ENCODE results near the gene PSD. TPM values are rescaled to one million over a fixed set of nuclear protein-coding genes. Genes with fewer than 3 reads are reported as not detected.

The PSD gene
- total and polyA plus RNA-seq, 4 donors = 32.7 to 151 (median 85.7) TPM

DNA sequence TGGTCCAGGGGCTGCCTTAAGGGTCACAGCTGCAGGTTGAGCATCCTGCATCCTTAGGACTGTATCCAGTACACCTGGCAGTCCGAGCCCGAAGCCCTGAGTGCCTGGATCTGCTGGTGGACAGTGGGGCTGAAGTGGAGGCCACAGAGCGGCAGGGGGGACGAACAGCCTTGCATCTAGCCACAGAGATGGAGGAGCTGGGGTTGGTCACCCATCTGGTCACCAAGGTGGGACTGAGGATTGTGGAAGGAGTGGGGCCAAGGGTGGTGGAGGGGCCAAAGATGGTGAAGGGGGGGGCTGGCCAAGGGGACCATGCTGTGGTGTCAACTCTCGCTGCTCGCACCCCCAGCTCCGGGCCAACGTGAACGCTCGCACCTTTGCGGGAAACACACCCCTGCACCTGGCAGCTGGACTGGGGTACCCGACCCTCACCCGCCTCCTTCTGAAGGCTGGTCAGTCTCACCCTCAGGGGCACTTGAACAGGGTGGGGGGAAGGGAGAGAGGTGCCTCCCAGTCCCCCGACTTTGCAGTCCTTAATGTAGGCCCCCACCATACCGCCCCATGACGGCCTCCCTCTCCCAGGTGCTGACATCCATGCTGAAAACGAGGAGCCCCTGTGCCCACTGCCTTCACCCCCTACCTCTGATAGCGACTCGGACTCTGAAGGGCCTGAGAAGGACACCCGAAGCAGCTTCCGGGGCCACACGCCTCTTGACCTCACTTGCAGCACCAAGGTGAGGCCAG, 17.8 kb downstream of the PSD start:
- no peaks in the 10 kb centered on the region for H3K27me3 ChIP-seq (ENCODE audit: control insufficient read depth, insufficient read depth, low read length)
- no peak for DNase-seq (ENCODE audit: low read depth in 4 of 6, low spot score in 6 of 6)
- no peak overlapping the region for H3K27ac ChIP-seq (ENCODE audit: low read depth, low read length)
- H3K36me3 ChIP-seq (ENCODE audit: control insufficient read depth, insufficient read depth, low read length) = peaks cover 75% of the 10 kb centered on the region
- H3K9me3 ChIP-seq (ENCODE audit: control insufficient read depth, insufficient read depth, low read length) = no peaks in the 10 kb centered on the region
- H3K4me1 ChIP-seq (ENCODE audit: control insufficient read depth, insufficient read depth, low read length) = peaks cover 28% of the 10 kb centered on the region
- 93% methylated on average over 21 of the region's 22 CpGs for WGBS (ENCODE audit: insufficient coverage)
- no peak overlapping the region for H3K4me3 ChIP-seq (ENCODE audit: low read depth, low read length)

DNA sequence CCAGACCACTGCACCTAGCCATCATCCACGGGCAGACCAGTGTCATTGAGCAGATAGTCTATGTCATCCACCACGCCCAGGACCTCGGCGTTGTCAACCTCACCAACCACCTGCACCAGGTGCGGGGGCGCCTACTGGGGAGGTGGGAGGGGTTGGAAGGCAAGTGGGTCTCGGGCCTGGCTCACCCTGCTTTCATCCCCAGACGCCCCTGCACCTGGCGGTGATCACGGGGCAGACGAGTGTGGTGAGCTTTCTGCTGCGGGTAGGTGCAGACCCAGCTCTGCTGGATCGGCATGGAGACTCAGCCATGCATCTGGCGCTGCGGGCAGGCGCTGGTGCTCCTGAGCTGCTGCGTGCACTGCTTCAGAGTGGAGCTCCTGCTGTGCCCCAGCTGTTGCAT, 18.5 kb downstream of the PSD start:
- H3K4me3 ChIP-seq (ENCODE audit: low read depth, low read length) = peak overlapping the region; percentile 52
- H3K9me3 ChIP-seq (ENCODE audit: control insufficient read depth, insufficient read depth, low read length) = no peaks in the 10 kb centered on the region
- H3K27ac ChIP-seq (ENCODE audit: low read depth, low read length) = no peak overlapping the region
- peaks cover 3% of the 10 kb centered on the region for H3K27me3 ChIP-seq (ENCODE audit: control insufficient read depth, insufficient read depth, low read length)
- no peak for DNase-seq (ENCODE audit: low read depth in 4 of 6, low spot score in 6 of 6)
- H3K36me3 ChIP-seq (ENCODE audit: control insufficient read depth, insufficient read depth, low read length) = peaks cover 68% of the 10 kb centered on the region
- 87% methylated on average over 11 of the region's 17 CpGs for whole genome bisulfite sequencing (ENCODE audit: insufficient coverage)
- peaks cover 35% of the 10 kb centered on the region for H3K4me1 ChIP-seq (ENCODE audit: control insufficient read depth, insufficient read depth, low read length)

DNA sequence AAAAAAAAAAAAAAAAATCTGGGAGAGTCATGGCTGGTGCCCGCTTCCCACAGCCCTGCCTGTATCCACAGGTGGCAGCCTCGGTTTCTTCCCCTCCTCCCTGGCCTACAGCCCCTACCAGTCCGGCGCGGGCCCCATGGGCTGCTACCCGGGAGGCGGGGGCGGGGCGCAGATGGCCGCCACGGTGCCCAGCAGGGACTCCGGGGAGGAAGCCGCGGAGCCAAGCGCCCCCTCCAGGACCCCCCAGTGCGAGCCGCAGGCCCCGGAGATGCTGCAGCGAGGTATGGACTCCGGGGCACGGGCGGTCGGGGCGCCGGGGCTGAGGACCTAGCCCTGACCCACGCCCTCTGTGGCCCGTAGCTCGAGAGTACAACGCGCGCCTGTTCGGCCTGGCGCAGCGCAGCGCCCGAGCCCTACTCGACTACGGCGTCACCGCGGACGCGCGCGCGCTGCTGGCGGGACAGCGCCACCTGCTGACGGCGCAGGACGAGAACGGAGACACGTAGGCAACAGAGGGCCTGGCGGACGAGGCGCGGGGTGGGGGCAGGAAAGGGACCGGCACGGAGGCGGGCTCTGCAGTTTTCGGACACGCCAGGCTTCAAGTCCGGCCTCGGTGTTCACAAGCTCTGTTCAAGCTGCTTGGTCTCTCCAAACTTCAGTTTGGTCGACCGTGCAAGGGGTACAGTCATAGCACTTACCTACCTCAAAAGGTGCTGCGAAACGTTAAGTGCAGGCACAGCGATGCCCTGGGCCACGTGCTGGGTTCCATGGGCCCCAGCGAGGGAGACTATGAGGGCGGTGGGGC, 19.2 kb downstream of the PSD start:
- 3% methylated on average over 69 of the region's 72 CpGs for WGBS (ENCODE audit: insufficient coverage)
- Histone ChIP-seq H3K4me1 (ENCODE audit: control insufficient read depth, insufficient read depth, low read length) (peaks cover 41% of the 10 kb centered on the region), H3K36me3 (ENCODE audit: control insufficient read depth, insufficient read depth, low read length) (peaks cover 62% of the 10 kb centered on the region), H3K4me3 (ENCODE audit: low read depth, low read length) (peak overlapping the region; percentile 52), H3K27ac (ENCODE audit: low read depth, low read length) (peak overlapping the region; percentile 78), H3K9me3 (ENCODE audit: control insufficient read depth, insufficient read depth, low read length) (no peaks in the 10 kb centered on the region), H3K27me3 (ENCODE audit: control insufficient read depth, insufficient read depth, low read length) (peaks cover 3% of the 10 kb centered on the region)
- peak in 3 of 6 donors; percentile 81 to 95 (median 92) for DNase-seq (ENCODE audit: low read depth in 4 of 6, low spot score in 6 of 6)

DNA sequence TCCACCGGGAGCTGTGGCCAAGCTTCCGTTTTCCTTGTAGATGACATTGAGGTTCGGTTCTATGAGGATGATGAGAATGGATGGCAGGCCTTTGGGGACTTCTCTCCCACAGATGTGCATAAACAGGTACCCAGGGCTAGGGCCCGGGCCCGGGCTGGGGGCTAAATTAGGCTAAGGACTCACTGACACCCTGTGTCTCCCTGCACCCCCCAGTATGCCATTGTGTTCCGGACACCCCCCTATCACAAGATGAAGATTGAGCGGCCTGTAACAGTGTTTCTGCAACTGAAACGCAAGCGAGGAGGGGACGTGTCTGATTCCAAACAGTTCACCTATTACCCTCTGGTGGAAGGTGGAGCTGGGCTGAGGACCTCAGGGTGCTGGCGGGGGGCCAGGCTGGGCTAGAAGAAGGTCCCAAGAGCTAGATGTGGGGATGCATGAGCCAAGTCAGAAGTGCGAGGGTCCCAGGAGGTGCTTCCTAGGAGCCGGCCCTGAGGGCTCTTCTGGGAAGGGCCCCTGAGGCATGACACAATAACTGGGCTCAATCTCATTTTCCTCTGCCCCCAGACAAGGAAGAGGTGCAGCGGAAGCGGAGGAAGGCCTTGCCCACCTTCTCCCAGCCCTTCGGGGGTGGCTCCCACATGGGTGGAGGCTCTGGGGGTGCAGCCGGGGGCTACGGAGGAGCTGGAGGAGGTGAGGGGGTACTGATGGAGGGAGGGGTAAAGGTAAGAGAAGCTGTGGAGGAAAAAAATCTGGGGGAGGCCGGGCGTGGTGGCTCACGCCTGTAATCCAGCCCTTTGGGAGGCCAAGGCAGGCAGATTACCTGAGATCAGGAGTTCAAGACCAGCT, 20.2 kb downstream of the PSD start:
- Histone ChIP-seq H3K4me1 (ENCODE audit: control insufficient read depth, insufficient read depth, low read length) (peaks cover 51% of the 10 kb centered on the region), H3K9me3 (ENCODE audit: control insufficient read depth, insufficient read depth, low read length) (no peaks in the 10 kb centered on the region), H3K4me3 (ENCODE audit: low read depth, low read length) (peak overlapping the region; percentile 52), H3K27ac (ENCODE audit: low read depth, low read length) (peak overlapping the region; percentile 78), H3K27me3 (ENCODE audit: control insufficient read depth, insufficient read depth, low read length) (peaks cover 3% of the 10 kb centered on the region), H3K36me3 (ENCODE audit: control insufficient read depth, insufficient read depth, low read length) (peaks cover 51% of the 10 kb centered on the region)
- no peak for DNase-seq (ENCODE audit: low read depth in 4 of 6, low spot score in 6 of 6)
- WGBS (ENCODE audit: insufficient coverage) = 93% methylated on average over 13 of the region's 21 CpGs

DNA sequence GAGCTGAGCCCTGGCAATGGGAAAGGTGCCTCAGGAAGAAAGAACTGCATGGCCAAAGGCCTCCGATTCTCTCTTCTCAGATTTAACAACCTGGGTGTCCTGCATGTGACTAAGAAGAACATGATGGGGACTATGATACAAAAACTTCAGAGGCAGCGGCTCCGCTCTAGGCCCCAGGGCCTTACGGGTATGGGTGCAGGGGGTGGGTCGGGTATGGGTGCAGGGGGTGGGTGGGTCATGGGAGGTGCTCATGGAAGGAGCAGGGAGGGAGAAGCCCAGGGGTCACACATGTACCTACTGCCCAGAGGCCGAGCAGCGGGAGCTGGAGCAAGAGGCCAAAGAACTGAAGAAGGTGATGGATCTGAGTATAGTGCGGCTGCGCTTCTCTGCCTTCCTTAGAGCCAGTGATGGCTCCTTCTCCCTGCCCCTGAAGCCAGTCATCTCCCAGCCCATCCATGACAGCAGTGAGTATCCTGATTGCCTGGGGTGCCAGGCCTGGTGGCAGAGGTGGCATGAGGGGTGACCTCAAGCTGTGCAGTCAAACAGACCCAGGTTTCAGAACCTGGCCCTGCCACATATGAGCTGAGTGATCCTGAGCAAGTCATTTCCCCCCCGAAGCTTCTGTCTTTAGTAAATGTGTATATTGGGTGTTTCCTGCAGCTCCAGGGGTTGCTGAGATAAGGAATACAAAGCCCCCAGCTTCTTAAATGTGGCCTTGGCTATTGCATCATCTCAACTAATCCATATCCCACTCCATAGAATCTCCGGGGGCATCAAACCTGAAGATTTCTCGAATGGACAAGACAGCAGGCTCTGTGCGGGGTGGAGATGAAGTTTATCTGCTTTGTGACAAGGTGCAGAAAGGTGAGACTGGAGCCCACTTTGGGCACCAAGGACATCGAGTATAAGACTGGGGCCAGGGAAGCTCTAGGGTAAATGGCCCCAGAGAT, 21.1 kb downstream of the PSD start:
- Histone ChIP-seq H3K4me3 (ENCODE audit: low read depth, low read length) (no peak overlapping the region), H3K27ac (ENCODE audit: low read depth, low read length) (no peak overlapping the region), H3K4me1 (ENCODE audit: control insufficient read depth, insufficient read depth, low read length) (peaks cover 52% of the 10 kb centered on the region), H3K36me3 (ENCODE audit: control insufficient read depth, insufficient read depth, low read length) (peaks cover 43% of the 10 kb centered on the region), H3K27me3 (ENCODE audit: control insufficient read depth, insufficient read depth, low read length) (peaks cover 3% of the 10 kb centered on the region), H3K9me3 (ENCODE audit: control insufficient read depth, insufficient read depth, low read length) (no peaks in the 10 kb centered on the region)
- no peak for DNase-seq (ENCODE audit: low read depth in 4 of 6, low spot score in 6 of 6)
- WGBS (ENCODE audit: insufficient coverage) = 92% methylated on average over 7 of the region's 14 CpGs

DNA sequence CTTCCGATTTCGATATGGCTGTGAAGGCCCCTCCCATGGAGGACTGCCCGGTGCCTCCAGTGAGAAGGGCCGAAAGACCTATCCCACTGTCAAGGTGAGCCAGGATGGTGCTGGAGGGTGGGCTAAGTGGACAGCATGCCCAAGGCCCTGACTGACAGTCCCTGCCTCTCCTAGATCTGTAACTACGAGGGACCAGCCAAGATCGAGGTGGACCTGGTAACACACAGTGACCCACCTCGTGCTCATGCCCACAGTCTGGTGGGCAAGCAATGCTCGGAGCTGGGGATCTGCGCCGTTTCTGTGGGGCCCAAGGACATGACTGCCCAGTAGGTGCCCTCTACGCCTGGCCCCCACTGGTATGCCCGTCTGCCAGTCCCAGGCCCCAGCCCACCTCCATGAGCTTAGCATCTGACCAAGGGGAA, 21.8 kb downstream of the PSD start:
- Histone ChIP-seq H3K9me3 (ENCODE audit: control insufficient read depth, insufficient read depth, low read length) (no peaks in the 10 kb centered on the region), H3K4me1 (ENCODE audit: control insufficient read depth, insufficient read depth, low read length) (peaks cover 52% of the 10 kb centered on the region), H3K36me3 (ENCODE audit: control insufficient read depth, insufficient read depth, low read length) (peaks cover 36% of the 10 kb centered on the region), H3K27me3 (ENCODE audit: control insufficient read depth, insufficient read depth, low read length) (peaks cover 3% of the 10 kb centered on the region), H3K27ac (ENCODE audit: low read depth, low read length) (no peak overlapping the region), H3K4me3 (ENCODE audit: low read depth, low read length) (no peak overlapping the region)
- DNase-seq (ENCODE audit: low read depth in 4 of 6, low spot score in 6 of 6) = no peak
- 94% methylated on average over 12 of the region's 12 CpGs for WGBS (ENCODE audit: insufficient coverage)

DNA sequence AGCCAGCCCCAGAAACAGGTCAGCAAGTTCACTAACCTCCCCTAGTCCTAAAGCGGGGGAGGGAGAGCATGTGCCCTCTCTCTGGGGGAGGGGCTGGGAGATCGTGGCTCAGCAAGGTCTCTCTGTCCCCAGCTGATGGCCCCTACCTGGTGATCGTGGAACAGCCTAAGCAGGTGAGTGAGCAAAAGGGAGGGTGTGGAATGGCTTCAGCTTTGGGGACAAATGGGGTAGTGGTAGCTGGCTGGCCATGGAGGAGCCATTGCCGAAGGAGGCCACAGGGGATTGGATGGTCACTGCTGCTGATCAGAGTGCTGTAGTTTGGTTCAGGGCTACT, 22.3 kb downstream of the PSD start:
- DNase-seq (ENCODE audit: low read depth in 4 of 6, low spot score in 6 of 6) = no peak
- H3K27ac ChIP-seq (ENCODE audit: low read depth, low read length) = peak overlapping the region; percentile 95
- WGBS (ENCODE audit: insufficient coverage) = 51% methylated on average over 3 of the region's 4 CpGs
- peaks cover 3% of the 10 kb centered on the region for H3K27me3 ChIP-seq (ENCODE audit: control insufficient read depth, insufficient read depth, low read length)
- H3K9me3 ChIP-seq (ENCODE audit: control insufficient read depth, insufficient read depth, low read length) = no peaks in the 10 kb centered on the region
- H3K36me3 ChIP-seq (ENCODE audit: control insufficient read depth, insufficient read depth, low read length) = peaks cover 31% of the 10 kb centered on the region
- H3K4me3 ChIP-seq (ENCODE audit: low read depth, low read length) = peak overlapping the region; percentile 86
- peaks cover 52% of the 10 kb centered on the region for H3K4me1 ChIP-seq (ENCODE audit: control insufficient read depth, insufficient read depth, low read length)

DNA sequence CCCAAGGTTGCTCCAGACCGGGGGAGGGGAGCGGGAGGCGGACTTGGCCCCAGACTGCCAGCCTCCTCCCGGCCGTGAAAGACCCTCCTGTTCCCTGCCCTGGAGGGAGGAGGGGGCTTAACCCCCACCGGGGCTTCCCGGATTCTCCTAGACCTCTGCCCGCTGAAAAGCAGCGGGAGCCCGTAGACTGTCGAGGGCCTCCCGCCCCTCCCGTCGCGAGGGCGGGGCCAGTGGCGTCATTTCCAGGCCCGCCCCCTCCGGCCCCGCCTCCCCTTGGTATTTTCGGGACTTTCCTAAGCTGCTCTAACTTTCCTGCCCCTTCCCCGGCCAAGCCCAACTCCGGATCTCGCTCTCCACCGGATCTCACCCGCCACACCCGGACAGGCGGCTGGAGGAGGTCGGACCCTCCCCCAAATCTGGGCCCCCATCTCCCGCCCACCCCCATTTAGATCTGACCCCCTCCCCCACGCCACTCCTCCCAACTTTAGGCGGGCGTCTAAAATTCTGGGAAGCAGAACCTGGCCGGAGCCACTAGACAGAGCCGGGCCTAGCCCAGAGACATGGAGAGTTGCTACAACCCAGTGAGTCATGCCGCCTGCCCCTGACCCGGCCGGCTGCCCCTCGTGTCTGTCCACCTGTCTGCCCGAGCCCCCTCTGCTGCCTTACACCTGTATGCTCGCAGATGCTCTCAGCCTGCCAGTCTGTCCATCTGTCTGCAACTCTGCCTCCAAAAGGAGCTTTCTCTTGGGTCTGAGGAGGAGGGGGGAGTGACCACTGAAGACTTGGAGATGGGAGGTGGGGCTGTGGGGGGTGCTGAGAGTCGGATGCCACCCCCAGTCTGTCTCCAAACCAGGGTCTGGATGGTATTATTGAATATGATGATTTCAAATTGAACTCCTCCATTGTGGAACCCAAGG, 22.9 kb downstream of the PSD start, which contains the start of gene NFKB2:
Gene NFKB2 (plus strand): TSS at position 306 of the 917 bp plus-strand sequence. CDS start 255 bp downstream, at position 561.
- H3K27me3 ChIP-seq (ENCODE audit: control insufficient read depth, insufficient read depth, low read length) = peaks cover 5% of the 10 kb centered on the region
- no peaks in the 10 kb centered on the region for H3K9me3 ChIP-seq (ENCODE audit: control insufficient read depth, insufficient read depth, low read length)
- peak within 1 kb of the TSS; percentile 86 for H3K4me3 ChIP-seq (ENCODE audit: low read depth, low read length)
- peak within 1 kb of the TSS; percentile 95 for H3K27ac ChIP-seq (ENCODE audit: low read depth, low read length)
- H3K36me3 ChIP-seq (ENCODE audit: control insufficient read depth, insufficient read depth, low read length) = peaks cover 25% of the 10 kb centered on the region
- WGBS (ENCODE audit: insufficient coverage) = under 1% methylated on average over 33 of the region's 42 CpGs
- H3K4me1 ChIP-seq (ENCODE audit: control insufficient read depth, insufficient read depth, low read length) = peaks cover 52% of the 10 kb centered on the region
- DNase-seq (ENCODE audit: low read depth in 4 of 6, low spot score in 6 of 6) = peak in 4 of 6 donors; percentile 43 to 94 (median 82)
